ENCODE results near the gene NPR2.

Gene NPR2

DNA sequence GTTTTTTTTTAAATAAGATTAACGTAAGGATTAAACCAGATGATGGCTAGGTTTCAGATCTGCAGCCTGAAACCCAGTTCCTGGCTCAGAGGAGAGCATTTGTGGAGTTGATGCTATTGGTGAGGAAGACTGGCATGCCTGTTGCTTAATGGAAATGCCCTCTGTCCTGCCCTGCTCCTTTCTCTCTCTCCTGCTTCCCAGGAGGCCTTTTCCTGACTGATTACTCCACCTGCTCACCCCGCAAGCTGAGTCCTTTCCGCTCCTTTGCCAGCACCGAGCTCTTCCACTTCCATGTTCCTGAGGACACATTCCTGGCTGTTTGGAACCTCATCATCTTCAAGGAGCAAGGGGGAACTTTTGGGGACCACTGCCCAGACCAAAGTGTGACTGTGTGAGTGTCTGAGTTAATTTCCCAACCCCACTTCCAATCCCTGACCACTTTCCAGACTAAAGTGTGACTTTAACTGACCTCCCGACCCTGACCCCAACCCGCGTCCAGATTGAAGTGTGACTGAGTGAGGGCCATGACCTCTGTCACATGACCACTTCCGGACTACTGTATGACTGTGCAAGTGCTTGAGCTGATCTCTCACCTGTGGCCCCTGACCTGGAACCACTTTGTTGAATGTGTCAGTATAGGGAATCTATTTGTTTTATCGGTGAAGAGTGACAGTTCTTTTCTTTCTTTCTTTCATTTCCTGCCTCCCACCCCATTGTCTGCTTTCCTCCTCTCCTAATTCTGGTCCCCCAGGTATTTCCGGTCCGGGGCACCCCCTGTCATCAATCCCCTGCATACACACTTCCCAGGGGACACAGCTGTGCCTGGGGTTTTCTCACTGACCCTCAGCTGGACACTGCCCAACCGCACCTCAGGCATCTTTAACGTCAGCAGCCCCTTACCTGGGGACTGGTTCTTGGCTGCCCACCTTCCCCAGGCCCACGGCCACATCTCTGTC, 43.1 kb downstream of the NPR2 start:
- no peak for DNase-seq

DNA sequence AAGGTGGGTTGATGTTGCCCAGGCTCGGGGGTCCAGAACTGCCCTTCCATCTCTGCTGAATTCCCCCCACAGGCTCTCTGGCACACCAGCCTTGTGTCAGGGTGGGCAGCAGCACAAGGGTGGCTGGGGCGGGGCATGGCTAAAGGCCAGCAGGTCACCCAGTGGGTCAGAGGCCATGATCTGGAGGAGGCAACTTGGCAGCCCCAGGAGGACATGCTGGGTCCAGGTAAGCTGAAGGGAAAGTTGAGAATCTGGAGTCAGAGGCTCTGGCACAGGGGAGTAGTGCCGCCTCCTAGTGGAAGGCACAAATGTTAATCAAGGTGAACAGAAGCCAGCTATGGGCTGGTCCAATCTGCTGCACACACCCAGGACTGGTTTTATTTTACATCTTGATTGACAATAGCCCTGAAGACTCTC, 43.8 kb downstream of the NPR2 start:
- DNase-seq, result no peak

DNA sequence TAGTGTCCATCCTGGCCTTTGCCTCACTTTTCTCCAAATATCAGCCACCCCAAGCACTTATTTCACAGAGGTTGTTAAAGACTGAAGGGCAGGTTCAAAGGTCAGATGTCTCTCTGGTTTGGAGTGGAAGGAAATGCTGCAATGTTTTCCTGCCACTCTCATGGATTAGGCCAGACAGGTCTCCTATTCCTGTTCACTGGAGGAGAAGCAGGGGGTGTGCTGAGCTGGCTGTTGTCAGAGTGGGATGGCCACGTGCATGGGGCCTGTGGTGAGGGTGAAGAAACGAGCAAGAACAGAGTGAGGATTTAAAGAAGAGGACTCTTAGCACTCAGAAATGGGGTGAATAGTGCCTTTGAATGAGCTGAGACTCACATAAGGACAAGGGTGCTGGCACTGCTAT, 44.4 kb downstream of the NPR2 start:
- DNase-seq, result no peak

DNA sequence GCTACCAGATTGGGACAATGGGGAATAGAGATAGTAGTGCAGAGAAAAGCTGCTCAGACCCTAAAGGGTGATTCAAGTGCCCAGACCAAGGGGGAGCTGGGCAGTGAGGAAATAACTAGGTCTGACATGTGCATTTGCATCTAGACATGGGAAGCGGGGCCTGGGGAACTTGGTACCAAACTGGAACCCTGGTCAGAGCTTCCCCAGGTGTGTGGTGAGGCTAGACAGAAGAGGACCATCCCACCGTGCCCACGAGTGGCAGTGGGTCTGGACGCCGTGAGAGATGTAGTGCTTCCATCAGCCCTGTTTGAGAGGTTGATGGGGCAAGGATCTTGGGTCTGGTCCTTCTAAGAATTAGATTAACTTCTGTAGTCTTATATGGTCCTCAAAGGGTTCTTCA, 45.2 kb downstream of the NPR2 start:
- DNase-seq, result no peak

- no peak for DNase-seq
These were observed 48.5 kb downstream of the NPR2 start for GRCh38 chr9:35839926-35840325.

- DNase-seq, result no peak
These were observed 49.7 kb downstream of the NPR2 start for GRCh38 chr9:35840881-35841644.

- no peak for DNase-seq
These were observed 50.2 kb downstream of the NPR2 start for GRCh38 chr9:35841645-35841900.

- no peak for DNase-seq
These were observed 50.8 kb downstream of the NPR2 start for GRCh38 chr9:35842020-35842745.

GRCh38 chr9:35842795-35843194, 51.4 kb downstream of the NPR2 start:
- DNase-seq, result no peak

DNA sequence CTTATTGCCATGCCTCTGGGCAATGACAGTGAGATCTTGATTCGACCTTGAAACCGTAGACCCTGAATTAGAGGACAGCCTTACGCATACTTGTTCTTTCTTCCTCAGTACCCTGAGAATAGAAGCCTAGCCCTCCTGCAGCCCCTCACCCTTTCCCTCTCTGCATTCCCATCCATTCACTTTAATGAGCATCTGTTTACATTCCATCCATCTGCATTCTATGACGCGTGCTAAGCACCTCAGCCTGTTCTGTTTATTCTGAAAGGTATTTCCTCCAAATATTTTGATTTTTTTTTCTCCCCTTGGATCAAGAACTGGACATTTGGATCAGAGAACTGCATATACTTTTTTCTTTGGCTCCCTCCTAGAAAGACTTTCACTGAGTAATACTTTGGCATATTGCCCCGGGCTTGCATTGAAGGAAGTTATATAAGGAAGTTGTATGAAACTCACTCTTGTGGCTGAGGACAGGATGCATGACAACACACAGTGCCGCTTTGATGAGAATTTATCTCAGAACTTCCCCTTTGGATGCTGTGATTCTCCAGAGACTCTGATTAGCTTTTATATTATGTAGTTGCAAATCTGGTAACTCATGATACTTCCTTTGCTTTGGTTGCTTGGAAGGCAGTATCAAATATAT, 53.4 kb downstream of the NPR2 start:
- no peak for DNase-seq

GRCh38 chr9:35845824-35846771, 54.7 kb downstream of the NPR2 start:
- no peak for DNase-seq

DNA sequence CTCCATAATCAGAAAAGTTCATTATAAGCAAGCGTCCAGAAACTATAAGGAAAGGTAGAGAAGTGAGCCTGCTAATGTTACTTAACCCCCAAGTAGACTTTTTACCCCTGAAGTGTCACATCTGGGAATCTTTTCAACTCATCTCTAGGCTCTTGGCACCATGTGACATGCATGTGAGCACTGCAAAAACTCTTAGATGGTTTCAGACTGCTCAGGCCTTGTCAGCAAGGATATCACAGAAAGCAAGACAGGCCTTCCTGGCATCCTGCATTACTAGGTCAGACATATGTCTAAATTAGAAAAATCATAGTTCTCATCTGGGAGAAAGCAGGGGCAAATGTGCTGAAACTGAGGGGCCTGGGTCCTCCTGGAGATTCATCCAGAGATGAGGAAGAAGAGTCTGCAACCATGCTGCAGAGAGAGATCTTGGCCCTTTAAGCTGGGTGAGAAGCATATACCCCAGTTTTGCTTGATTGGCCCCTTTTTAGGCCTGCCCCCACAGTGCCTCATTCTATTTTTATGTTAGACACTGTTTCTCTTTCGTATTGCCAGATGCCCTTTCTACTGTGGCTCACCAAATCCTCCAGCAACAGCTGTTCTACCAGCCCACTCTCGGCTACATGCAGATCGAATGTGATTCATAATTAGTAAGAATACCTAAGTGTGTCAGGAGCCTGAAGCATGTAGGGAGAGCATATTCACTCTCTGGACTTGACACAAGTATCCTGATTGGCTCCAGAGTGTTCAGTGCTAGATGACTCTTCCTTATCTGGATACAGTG, 56.6 kb downstream of the NPR2 start:
- no peak for DNase-seq

GRCh38 chr9:35852267-35852815, 61.0 kb downstream of the NPR2 start:
- DNase-seq, result no peak

DNA sequence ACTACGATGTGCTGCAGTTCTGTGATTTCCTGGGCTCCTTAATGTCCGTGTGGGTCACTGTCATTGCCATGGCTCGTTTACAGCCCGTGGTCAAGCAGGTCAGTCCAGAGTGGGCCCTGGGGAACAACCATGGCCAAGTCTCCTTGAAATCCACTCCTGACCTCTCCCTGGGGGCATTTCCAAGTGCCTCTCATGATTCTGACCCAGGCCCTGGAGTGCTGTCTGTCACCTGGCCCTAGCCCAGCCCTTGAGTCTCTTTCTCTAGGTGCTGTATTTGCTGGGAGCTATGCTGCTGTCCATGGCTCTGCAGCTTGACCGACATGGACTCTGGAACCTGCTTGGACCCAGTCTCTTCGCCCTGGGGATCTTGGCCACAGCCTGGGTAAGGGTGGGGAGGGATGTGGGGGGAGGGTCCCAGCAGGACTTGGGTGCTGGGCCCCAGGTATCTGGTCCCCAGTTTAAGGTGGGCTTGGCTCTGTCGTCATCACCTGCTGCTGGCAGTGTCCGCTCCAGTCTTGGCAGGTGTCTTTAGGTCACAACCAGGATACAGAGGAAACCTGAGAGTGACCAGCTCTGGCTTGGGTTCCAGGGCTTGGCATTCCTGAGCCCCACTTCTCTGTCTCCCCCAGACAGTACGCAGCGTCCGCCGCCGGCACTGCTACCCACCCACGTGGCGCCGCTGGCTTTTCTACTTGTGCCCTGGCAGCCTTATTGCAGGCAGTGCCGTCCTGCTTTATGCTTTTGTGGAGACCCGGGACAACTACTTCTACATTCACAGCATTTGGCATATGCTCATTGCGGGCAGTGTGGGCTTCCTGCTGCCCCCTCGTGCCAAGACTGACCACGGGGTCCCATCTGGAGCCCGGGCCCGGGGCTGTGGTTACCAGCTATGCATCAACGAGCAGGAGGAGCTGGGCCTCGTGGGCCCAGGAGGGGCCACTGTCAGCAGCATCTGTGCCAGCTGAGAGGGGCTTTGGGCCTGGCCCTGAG, 61.8 kb downstream of the NPR2 start:
- no peak for DNase-seq

DNA sequence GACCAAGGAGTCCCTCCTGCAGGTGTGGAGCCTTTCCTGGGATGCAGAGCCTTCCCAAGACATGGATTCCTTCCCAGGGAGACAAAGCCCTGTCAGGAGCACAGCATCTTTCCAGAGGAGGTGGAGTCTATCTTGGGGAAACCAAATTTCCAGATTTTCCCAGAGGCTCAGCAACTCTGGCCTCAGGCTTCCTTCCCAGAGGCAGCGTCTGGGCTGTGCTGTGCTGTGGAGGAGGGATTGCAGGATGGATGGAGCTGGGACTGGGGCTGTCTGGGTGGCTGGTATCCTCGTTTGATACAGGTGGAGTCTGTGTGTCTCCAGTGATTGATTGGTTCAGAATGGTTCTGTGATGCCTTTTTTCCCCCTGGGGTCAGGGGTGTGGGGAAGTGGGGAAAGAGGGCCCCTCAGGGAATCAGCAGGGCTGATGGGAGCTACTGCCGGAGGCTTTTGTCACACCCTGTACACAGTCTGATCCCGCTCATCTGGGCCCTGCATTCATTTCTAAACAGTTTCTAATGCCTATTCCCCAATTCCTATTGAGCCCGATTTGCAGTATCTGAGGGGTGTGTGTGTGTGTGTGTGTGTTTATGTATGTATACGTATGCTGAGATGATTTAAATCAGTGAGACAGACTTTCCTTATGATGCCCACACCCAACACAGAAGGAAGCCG, 62.8 kb downstream of the NPR2 start:
- DNase-seq, result no peak

GRCh38 chr9:35856206-35856605, 64.8 kb downstream of the NPR2 start:
- no peak for DNase-seq

- no peak for DNase-seq
These were observed 65.5 kb downstream of the NPR2 start for GRCh38 chr9:35856882-35857281.

GRCh38 chr9:35858458-35858857, 67.1 kb downstream of the NPR2 start:
- no peak for DNase-seq
